HG03175 (cell line): Measurements from ENCODE around the gene OR5A2.
"Not testable (repeated sequence)": the region's sequence is repeated elsewhere in the genome, so short reads cannot be mapped to it uniquely, and the experiment has no call there.

Experiments
- ATAC-seq: cut with Tn5 transposase; IDR thresholded peaks from one replicate; pipeline ENCODE4 v1.9.1; 2021; ENCODE audit warnings: mild to moderate bottlenecking, moderate library complexity; ENCODE audit not compliant: unreplicated experiment

The OR5A2 gene

GRCh38 chr11:59400461-59401261 is 25.6 kb downstream of the OR5A2 start:
- no peak for ATAC-seq

GRCh38 chr11:59394186-59394585 is 32.0 kb downstream of the OR5A2 start:
- no peak for ATAC-seq

GRCh38 chr11:59380263-59381059 is 45.8 kb downstream of the OR5A2 start:
- ATAC-seq = peak; percentile 97

- not testable (repeated sequence) for ATAC-seq
Measured at GRCh38 chr11:59372324-59372723, 53.9 kb downstream of the OR5A2 start.

GRCh38 chr11:59368238-59369022 is 57.8 kb downstream of the OR5A2 start:
- ATAC-seq = no peak
